HepG2 (cell line): Measurements from ENCODE around the gene CCDC88A. TPM values are rescaled to one million over a fixed set of nuclear protein-coding genes. Genes with fewer than 3 reads are reported as not detected.

ENCODE experiments used
- ATF4 ChIP-seq, 2 experiments: fragments of 450-650 bp in 1 of 2; sonication (generic) in 1 of 2; formaldehyde crosslinking; IDR thresholded peaks; 2 replicates each; pipeline versions ENCODE4 v1.5.0 to v1.8.0; 2020 to 2022; ENCODE audit warnings: mild to moderate bottlenecking in 1 of 2, missing genetic modification reagents in 1 of 2
- CAMTA2 ChIP-seq: sonication (generic); formaldehyde crosslinking; IDR thresholded peaks from 2 replicates; pipeline ENCODE4 v1.4.0; 2020; ENCODE audit warnings: mild to moderate bottlenecking, missing genetic modification reagents, borderline replicate concordance
- CSRNP1 ChIP-seq: sonication (generic); formaldehyde crosslinking; IDR thresholded peaks from 2 replicates; pipeline ENCODE4 v1.8.1; 2023; ENCODE audit warnings: mild to moderate bottlenecking, missing genetic modification reagents
- FIP1L1 ChIP-seq: fragments of 200-400 bp; formaldehyde crosslinking; IDR thresholded peaks from 2 replicates; pipeline ENCODE4 v1.6.1; 2018; ENCODE audit warnings: low read depth, mild to moderate bottlenecking, low read length, moderate library complexity, borderline replicate concordance; ENCODE audit not compliant: insufficient read depth
- FOSL2 ChIP-seq: sonication (generic); formaldehyde crosslinking; IDR thresholded peaks from 2 replicates; pipeline ENCODE4 v1.4.0; 2020; ENCODE audit warnings: missing genetic modification reagents
- HCFC1 ChIP-seq: fragments of 150-350 bp; IDR thresholded peaks from 2 replicates; pipeline ENCODE4 v1.6.1; 2014; ENCODE audit warnings: low read depth, low read length
- HDAC6 ChIP-seq: fragments of 200-600 bp; sonication (generic); IDR thresholded peaks from 2 replicates; pipeline ENCODE4 v1.7.0; 2017; ENCODE audit warnings: mild to moderate bottlenecking, antibody characterized with exemption, low read length, low read depth
- HMG20A ChIP-seq: IDR thresholded peaks from 2 replicates; pipeline ENCODE4 v1.6.1; 2016; ENCODE audit warnings: borderline replicate concordance
- KDM2A ChIP-seq: sonication (generic); formaldehyde crosslinking; IDR thresholded peaks from 2 replicates; pipeline ENCODE4 v1.4.0; 2020; ENCODE audit warnings: low read depth, missing genetic modification reagents, borderline replicate concordance
- KLF11 ChIP-seq: IDR thresholded peaks from 2 replicates; pipeline ENCODE4 v1.6.1; 2016; ENCODE audit warnings: missing compliant biosample characterization
- MAFF ChIP-seq: IDR thresholded peaks from 2 replicates; pipeline ENCODE4 v1.6.1; 2011; ENCODE audit warnings: low read depth, low read length, improper control_type of control experiment
- MLX ChIP-seq: IDR thresholded peaks from 2 replicates; pipeline ENCODE4 v1.6.1; 2016
- MTF2 ChIP-seq: sonication (generic); formaldehyde crosslinking; IDR thresholded peaks from 2 replicates; pipeline ENCODE4 v1.5.0; 2020; ENCODE audit warnings: missing genetic modification reagents, borderline replicate concordance
- NFKBIZ ChIP-seq: IDR thresholded peaks from 2 replicates; pipeline ENCODE4 v1.6.1; 2018; ENCODE audit warnings: missing genetic modification reagents, missing compliant biosample characterization
- NR2C2 ChIP-seq: sonication (generic); formaldehyde crosslinking; IDR thresholded peaks from 2 replicates; pipeline ENCODE4 v1.4.0; 2020; ENCODE audit warnings: missing genetic modification reagents, mild to moderate bottlenecking, moderate library complexity, borderline replicate concordance
- SP140L ChIP-seq: sonication (generic); formaldehyde crosslinking; IDR thresholded peaks from 2 replicates; pipeline ENCODE4 v1.4.0; 2020; ENCODE audit warnings: missing genetic modification reagents, borderline replicate concordance
- ZBTB25 ChIP-seq: IDR thresholded peaks from 2 replicates; pipeline ENCODE4 v1.6.1; 2018; ENCODE audit warnings: missing genetic modification reagents
- ZNF20 ChIP-seq: sonication (generic); formaldehyde crosslinking; IDR thresholded peaks from 2 replicates; pipeline ENCODE4 v1.4.0; 2020; ENCODE audit warnings: mild to moderate bottlenecking, moderate library complexity, missing genetic modification reagents
- ZNF264 ChIP-seq: sonication (generic); formaldehyde crosslinking; IDR thresholded peaks from 2 replicates; pipeline ENCODE4 v1.4.0; 2020; ENCODE audit warnings: missing genetic modification reagents
- ZNF567 ChIP-seq: sonication (generic); formaldehyde crosslinking; IDR thresholded peaks from 2 replicates; pipeline ENCODE4 v1.8.1; 2023; ENCODE audit warnings: mild to moderate bottlenecking, missing genetic modification reagents, borderline replicate concordance
- ZNF570 ChIP-seq: sonication (generic); formaldehyde crosslinking; IDR thresholded peaks from 2 replicates; pipeline ENCODE4 v1.4.0; 2020; ENCODE audit warnings: mild to moderate bottlenecking, missing genetic modification reagents, borderline replicate concordance
- ZNF629 ChIP-seq: sonication (generic); formaldehyde crosslinking; conservative IDR thresholded peaks from 2 replicates; pipeline ENCODE4 v1.5.0; 2020; ENCODE audit warnings: missing genetic modification reagents
- ZNF660 ChIP-seq: sonication (generic); formaldehyde crosslinking; IDR thresholded peaks from 2 replicates; pipeline ENCODE4 v1.5.1; 2020; ENCODE audit warnings: mild to moderate bottlenecking, low read depth, missing genetic modification reagents, borderline replicate concordance
- ZNF740 ChIP-seq: sonication (generic); formaldehyde crosslinking; IDR thresholded peaks from 2 replicates; pipeline ENCODE4 v1.4.0; 2020; ENCODE audit warnings: missing genetic modification reagents
- ZSCAN21 ChIP-seq: sonication (generic); formaldehyde crosslinking; IDR thresholded peaks from 2 replicates; pipeline ENCODE4 v1.8.0; 2022; ENCODE audit warnings: mild to moderate bottlenecking, missing genetic modification reagents, moderate library complexity, borderline replicate concordance
- polyA plus RNA-seq, 8 experiments: library from polyadenylated mRNA; depleted of rRNA in 3 of 8; stranded (reverse) in 7 of 8; unstranded in 1 of 8; fragments of >200 nt; fragmentation: Illumina TruSeq in 4 of 8; extraction: Trizol in 4 of 8; gene quantifications; 2 replicates each; pipeline versions ENCODE4 v1.2.1 to v1.2.3, GENCODE V29; 2011 to 2016; ENCODE audit warnings: low read depth in 4 of 8, missing spikeins in 1 of 8, mixed read lengths in 1 of 8; ENCODE audit not compliant: insufficient read depth in 1 of 8
- total RNA-seq, 5 experiments: library from RNA; depleted of rRNA; stranded (reverse); fragments of >200 nt; fragmentation: Illumina TruSeq; extraction: Trizol; gene quantifications; 2 replicates each; pipeline ENCODE4 v1.2.3, GENCODE V29; 2016; ENCODE audit warnings: low read depth in 1 of 5

The CCDC88A gene
- total and polyA plus RNA-seq, 2 of the 13 experiments (the other 11 are each of a cell fraction or from before 2014, with no cell fraction given) = 43.2 to 84.1 TPM

GRCh38 chr2:55419679-55420438, at the start of gene CCDC88A (continued):
- TF ChIP-seq ATF4 (CRISPR knock-in tag; IDR thresholded peaks at IDR 0.05) (peak in 1 of 2 experiments; percentile 85; a peak in 2 of 4 replicates), HMG20A (peak; percentile 35; the same call in 1 of the 2 replicates), HCFC1 (peak; percentile 50; the same call in 1 of the 2 replicates), NR2C2 (CRISPR knock-in tag) (peak; percentile 80), ZNF567 (peak; percentile 89; the same call in 1 of the 2 replicates), MAFF (no peak), KLF11 (peak; percentile 97; the same call in 1 of the 2 replicates), ZNF20 (no peak), ZNF629 (peak; percentile 63), SP140L (CRISPR knock-in tag) (peak; percentile 82; the same call in 1 of the 2 replicates), ZNF570 (0 out of 2 replicates have a peak, but pooled peaks have one; percentile 93), HDAC6 (no peak), ZBTB25 (CRISPR knock-in tag) (no peak; the same call in 1 of the 2 replicates), KDM2A (peak; percentile 100), FOSL2 (CRISPR knock-in tag) (peak; percentile 81), CAMTA2 (CRISPR knock-in tag) (no peak; the same call in 1 of the 2 replicates), ZSCAN21 (peak; percentile 97), ZNF264 (CRISPR knock-in tag) (peak; percentile 95), MTF2 (CRISPR knock-in tag) (peak; percentile 93; the same call in 1 of the 2 replicates), ZNF660 (CRISPR knock-in tag) (no peak; the same call in 1 of the 2 replicates), NFKBIZ (CRISPR knock-in tag) (peak; percentile 92), CSRNP1 (CRISPR knock-in tag) (peak; percentile 94), ZNF740 (CRISPR knock-in tag) (peak; percentile 85), MLX (CRISPR knock-in tag) (peak; percentile 86), FIP1L1 (0 out of 2 replicates have a peak, but pooled peaks have one; percentile 94)
